Panc1 (cell line): ENCODE results near the gene NHS. TPM values are rescaled to one million over a fixed set of nuclear protein-coding genes. Genes with fewer than 3 reads are reported as not detected.
"Not testable (repeated sequence)": the region's sequence is repeated elsewhere in the genome, so short reads cannot be mapped to it uniquely, and the experiment has no call there.

Experiments
- ATAC-seq: fragments of 200-7000 bp; cut with Tn5 transposase; 2 replicates; pipeline ENCODE4 v1.9.1; 2020; ENCODE audit warnings: mild to moderate bottlenecking, moderate library complexity
- BruUV-seq: library from RNA; stranded (reverse); fragments of 400-500 nt; replicated peaks from 2 replicates; lab custom pipeline; 2021; lab: Mats Ljungman, UMichigan
- CTCF ChIA-PET: fragments of 300-600 bp; sonication (Branson Sonifier 250); formaldehyde crosslinking; loops from one replicate; lab custom pipeline; 2022; ENCODE audit warnings: antibody characterized with exemption; lab: Charles Lee
- POLR2A ChIA-PET: fragments of 300-600 bp; sonication (Branson Sonifier 250); formaldehyde crosslinking; loops from one replicate; lab custom pipeline; 2022; ENCODE audit warnings: antibody characterized with exemption; lab: Charles Lee
- DNase-seq: peaks from one replicate; pipeline ENCODE4 v3.0.0-alpha.2; 2010; ENCODE audit warnings: low read depth, low spot score
- H3K27ac ChIP-seq: 2 replicates; pipeline ENCODE4 v1.5.1; 2011; ENCODE audit warnings: mild to moderate bottlenecking, low read length, inconsistent platforms
- H3K27me3 ChIP-seq: fragments of 200-500 bp; sonication (Bioruptor generic); 2 replicates; pipeline ENCODE4 v1.6.0; 2014; ENCODE audit warnings: low read length, inconsistent platforms; ENCODE audit not compliant: control insufficient read depth, insufficient read depth
- H3K36me3 ChIP-seq: fragments of 200-500 bp; sonication (Bioruptor generic); 2 replicates; pipeline ENCODE4 v1.5.1; 2014; ENCODE audit warnings: inconsistent platforms, mild to moderate bottlenecking, low read length, moderate library complexity; ENCODE audit not compliant: control insufficient read depth, insufficient read depth
- H3K4me1 ChIP-seq: 2 replicates; pipeline ENCODE4 v1.5.1; 2011; ENCODE audit warnings: inconsistent platforms, mild to moderate bottlenecking, low read length, moderate library complexity; ENCODE audit not compliant: control insufficient read depth, insufficient read depth
- H3K4me3 ChIP-seq, 2 experiments: 2 replicates each; pipeline ENCODE4 v1.5.1; 2011 to 2012; ENCODE audit warnings: low read depth in 2 of 2, low read length in 2 of 2, mild to moderate bottlenecking in 2 of 2, inconsistent platforms in 1 of 2, moderate library complexity in 1 of 2
- H3K9me3 ChIP-seq: fragments of 200-500 bp; sonication (Bioruptor generic); 2 replicates; pipeline ENCODE4 v1.5.1; 2014; ENCODE audit warnings: low read depth, mild to moderate bottlenecking, inconsistent platforms, low read length, moderate library complexity; ENCODE audit not compliant: control insufficient read depth, insufficient read depth
- CTCF ChIP-seq: fragments of 450-650 bp; IDR thresholded peaks from 2 replicates; pipeline ENCODE4 v1.5.1; 2017; ENCODE audit warnings: mild to moderate bottlenecking
- POLR2AphosphoS5 ChIP-seq: IDR thresholded peaks from 2 replicates; pipeline ENCODE4 v1.6.1; 2012; ENCODE audit warnings: mild to moderate bottlenecking, low read depth, low read length, moderate library complexity
- REST ChIP-seq, 2 experiments: IDR thresholded peaks; 2 replicates each; pipeline ENCODE4 v1.6.1; 2011 to 2012; ENCODE audit warnings: low read depth in 2 of 2, control low read depth in 1 of 2, low read length in 1 of 2, mild to moderate bottlenecking in 1 of 2, moderate library complexity in 1 of 2; ENCODE audit not compliant: insufficient read depth in 1 of 2
- SIN3A ChIP-seq: IDR thresholded peaks from 2 replicates; pipeline ENCODE4 v1.6.1; 2012; ENCODE audit warnings: low read depth, mild to moderate bottlenecking, low read length, moderate library complexity, borderline replicate concordance; ENCODE audit not compliant: insufficient read depth
- TCF7L2 ChIP-seq: IDR thresholded peaks from 2 replicates; pipeline ENCODE4 v1.6.1; 2011; ENCODE audit warnings: mild to moderate bottlenecking, low read depth, low read length, inconsistent platforms
- in situ Hi-C: cut with HindIII; loops from 2 replicates; pipeline ENCODE4 v1.10.0; 2016; ENCODE audit warnings: low sequenced_read_pairs, low pct_unique_long_range_greater_than_20kb
- intact Hi-C: fragments of 100-400 bp; cut with micrococcal nuclease; formaldehyde crosslinking; loops from one replicate; pipeline ENCODE4 v1.10.0; 2022; ENCODE audit not compliant: unreplicated experiment
- total RNA-seq: library from RNA; stranded (reverse); gene quantifications from one replicate; pipeline ENCODE4 v1.2.1, GENCODE V29; 2021; ENCODE audit not compliant: unreplicated experiment

The NHS gene
- total RNA-seq, 1 experiment from 2014 or later = 0.80 TPM

GRCh38 chrX:17500145-17500579, 125.2 kb downstream of the NHS start:
- H3K36me3 ChIP-seq = no peaks in the 10 kb centered on the region
- H3K27ac ChIP-seq = no peak overlapping the region
- no peaks in the 10 kb centered on the region for H3K4me1 ChIP-seq
- ChIA-PET CTCF (no interaction called here), POLR2A (no interaction called here)
- no peak for ATAC-seq
- H3K9me3 ChIP-seq = no peaks in the 10 kb centered on the region
- H3K27me3 ChIP-seq = no peaks in the 10 kb centered on the region
- H3K4me3 ChIP-seq = no peak overlapping the region
- in situ Hi-C loops = no loop called here
- DNase-seq = no peak
- intact Hi-C loops = no loop called here
- TF ChIP-seq TCF7L2 (no peak), POLR2AphosphoS5 (no peak), CTCF (no peak), REST (IDR thresholded peaks at IDR 0.05; ENCODE audit: insufficient read depth in 1 of 2, low read depth in 2 of 2, low read length in 1 of 2) (no peak), SIN3A (no peak)
- BruUV-seq = no TSS peak

- DNase-seq (no peak), ATAC-seq (no peak)
- in situ Hi-C loops = no loop called here
- no peak overlapping the region for H3K27ac ChIP-seq
- no TSS peak for BruUV-seq
- POLR2A ChIA-PET = no interaction called here
- no peaks in the 10 kb centered on the region for H3K4me1 ChIP-seq
- no peak for TF ChIP-seq SIN3A
- TF ChIP-seq POLR2AphosphoS5 = no peak
- TF ChIP-seq REST (IDR thresholded peaks at IDR 0.05; ENCODE audit: insufficient read depth in 1 of 2, low read depth in 2 of 2, low read length in 1 of 2) = no peak
- no peak for TF ChIP-seq CTCF
- no peak for TF ChIP-seq TCF7L2
- no peaks in the 10 kb centered on the region for H3K27me3 ChIP-seq
- H3K36me3 ChIP-seq = no peaks in the 10 kb centered on the region
- CTCF ChIA-PET = no interaction called here
- H3K9me3 ChIP-seq = no peaks in the 10 kb centered on the region
- H3K4me3 ChIP-seq = no peak overlapping the region
- intact Hi-C loops = no loop called here
These were observed 126.7 kb downstream of the NHS start for GRCh38 chrX:17501746-17502145.

GRCh38 chrX:17506352-17506751, 131.4 kb downstream of the NHS start:
- BruUV-seq, H3K27me3 ChIP-seq, POLR2A ChIA-PET, H3K27ac ChIP-seq, H3K4me1 ChIP-seq, ATAC-seq, DNase-seq, intact Hi-C loops, H3K4me3 ChIP-seq, in situ Hi-C loops, H3K36me3 ChIP-seq, CTCF ChIA-PET, H3K9me3 ChIP-seq: not testable (repeated sequence)
